ENCODE data around the gene TFIP11.
"Not testable (repeated sequence)": the region's sequence is repeated elsewhere in the genome, so short reads cannot be mapped to it uniquely, and the experiment has no call there.

TFIP11 gene

DNA sequence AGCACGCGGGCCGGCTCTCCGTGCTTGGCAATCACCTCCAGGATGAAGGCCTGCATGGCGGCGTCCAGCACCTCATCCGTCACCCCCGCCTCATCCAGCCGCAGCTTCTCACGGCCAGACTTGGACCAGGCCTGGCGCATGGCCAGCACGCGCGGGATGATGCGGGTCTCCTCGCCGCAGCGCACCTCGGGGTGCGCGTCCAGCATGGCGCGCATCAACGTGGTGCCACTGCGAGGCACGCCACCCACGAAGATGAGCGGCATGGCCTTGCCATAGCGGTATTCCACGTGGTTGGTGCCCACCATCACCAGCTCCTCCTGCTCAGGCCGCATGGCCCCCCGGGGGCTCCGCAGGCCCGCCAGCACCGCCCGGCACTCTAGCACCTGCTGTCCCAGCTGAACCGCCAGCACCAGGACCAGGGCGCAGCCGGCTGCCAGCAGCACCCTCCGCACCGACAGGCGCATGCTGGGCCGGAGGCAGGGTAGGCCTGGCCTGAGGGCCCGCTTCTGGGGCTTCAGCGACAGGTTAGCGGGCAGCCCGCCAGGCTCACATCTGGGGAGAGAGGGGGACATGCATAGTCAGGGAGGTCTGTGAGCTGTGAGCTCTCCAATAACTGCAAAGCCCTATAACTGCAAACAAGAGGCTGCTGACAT is 29.0 kb upstream of the TFIP11 start:
- no peak for DNase-seq

DNA sequence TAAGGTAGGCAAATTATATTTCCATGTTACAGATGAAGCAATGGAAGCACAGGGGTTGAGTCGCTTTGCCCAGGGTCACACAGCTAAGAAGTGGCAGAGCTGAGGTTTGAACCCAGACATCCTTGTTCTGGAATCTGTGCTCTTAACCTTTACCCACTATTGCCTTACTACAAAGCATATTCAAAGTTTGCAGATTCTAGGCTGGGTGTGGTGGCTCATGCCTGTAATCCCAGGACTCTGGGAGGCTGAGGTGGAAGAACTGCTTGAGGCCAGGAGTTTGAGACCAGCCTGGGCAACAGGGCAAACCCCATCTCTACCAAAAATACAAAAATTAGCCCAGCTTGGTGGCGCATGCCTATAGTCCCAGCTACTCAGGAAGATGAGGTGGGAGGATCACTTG is 27.8 kb upstream of the TFIP11 start:
- DNase-seq, result no peak

DNA sequence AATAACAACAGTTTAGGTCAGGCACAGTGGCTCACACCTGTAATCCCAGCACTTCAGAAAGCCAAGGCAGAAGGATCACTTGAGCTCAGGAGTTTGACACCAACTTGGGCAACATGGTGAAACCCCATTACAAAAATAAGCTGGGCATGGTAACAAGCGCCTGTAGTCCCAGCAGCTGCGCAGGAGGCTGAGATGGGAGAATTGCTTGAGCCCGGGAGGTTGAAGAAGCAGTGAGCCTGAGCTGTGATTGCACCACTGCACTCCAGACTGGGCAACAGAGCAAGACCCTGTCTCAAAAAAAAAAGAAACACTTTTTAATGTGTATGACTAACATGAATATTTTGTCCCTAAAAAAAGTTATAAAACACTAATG is 24.5 kb upstream of the TFIP11 start:
- DNase-seq, result no peak

DNA sequence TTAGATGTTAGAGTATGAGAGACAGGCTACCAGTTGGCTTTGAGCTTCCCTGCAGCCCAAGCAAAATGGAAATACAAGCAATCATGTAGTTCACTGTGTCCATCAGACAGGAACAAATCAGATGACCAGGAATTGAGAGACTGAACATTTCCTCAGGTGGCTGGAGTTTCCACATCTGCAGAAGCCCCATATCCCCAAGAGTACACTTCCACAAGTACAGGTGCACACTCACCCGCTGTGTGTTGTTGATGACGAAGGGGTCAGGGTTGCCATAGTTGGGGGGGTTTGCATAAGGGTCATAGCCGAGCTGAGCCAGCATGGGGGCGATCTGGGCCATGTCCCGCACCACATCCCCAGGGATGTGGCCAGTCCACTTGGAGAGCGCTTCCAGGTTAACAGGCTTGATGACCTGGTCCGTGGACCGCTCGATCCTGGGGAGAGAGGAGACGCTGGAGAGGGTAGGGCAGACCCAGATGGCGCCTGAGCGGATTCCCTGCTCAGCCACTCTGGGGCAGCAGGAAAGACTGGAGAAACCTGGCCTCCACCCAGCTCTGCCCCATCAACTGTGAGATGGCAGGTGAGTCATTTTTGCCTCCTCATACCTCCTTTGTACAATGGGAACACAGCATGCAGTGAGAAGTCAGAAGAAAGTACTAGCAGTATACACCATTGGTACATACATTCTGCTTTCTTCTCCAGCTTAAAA is 23.9 kb upstream of the TFIP11 start:
- no peak for DNase-seq

DNA sequence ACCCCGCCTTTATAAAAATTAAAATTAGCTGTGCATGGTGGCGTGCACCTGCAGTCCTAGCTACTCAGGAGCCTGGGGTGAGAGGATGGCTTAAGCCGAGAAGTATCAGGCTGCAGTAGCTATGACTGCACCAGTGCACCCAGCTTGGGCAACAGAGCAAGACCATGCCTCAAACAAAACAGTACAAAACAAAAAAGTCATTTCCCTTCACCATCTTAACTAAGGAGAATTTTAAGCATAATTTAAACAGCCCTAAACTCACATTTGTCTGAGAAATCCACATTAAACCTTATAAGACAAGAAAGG is 23.3 kb upstream of the TFIP11 start:
- DNase-seq, result no peak

DNA sequence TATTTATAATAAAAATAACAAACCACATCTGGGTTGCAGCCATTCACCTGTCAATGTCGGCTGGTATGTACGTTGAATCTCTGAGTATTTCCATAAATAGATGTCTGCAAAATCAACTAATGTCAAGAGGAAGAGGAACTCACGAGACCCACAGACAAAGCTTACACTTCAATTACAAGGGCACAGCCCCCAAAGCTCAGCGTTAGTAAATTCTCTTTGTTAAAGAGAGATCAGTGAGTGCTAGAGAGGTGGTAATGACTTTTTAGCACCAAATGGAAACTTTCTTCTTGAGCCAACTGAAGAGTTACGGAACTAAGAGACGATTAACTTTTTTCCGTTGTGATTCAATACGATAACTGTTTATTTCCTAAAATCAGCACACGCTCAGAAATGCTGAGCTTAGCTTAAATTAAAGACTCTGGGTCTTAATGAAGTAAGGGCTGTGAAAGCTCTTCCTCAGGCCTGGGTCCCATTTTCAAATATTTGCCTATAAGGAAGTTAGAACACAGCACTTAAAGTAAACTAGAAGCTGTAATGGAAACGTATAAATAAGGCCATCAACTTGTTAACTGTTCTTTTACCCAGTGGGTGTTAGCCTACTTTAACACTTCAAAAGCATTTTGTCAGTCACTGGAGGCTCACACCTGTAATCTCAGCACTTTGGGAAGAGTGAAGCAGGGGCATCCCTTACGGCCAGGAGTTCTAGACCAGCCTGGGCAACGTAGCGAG is 22.8 kb upstream of the TFIP11 start:
- DNase-seq, result no peak

DNA sequence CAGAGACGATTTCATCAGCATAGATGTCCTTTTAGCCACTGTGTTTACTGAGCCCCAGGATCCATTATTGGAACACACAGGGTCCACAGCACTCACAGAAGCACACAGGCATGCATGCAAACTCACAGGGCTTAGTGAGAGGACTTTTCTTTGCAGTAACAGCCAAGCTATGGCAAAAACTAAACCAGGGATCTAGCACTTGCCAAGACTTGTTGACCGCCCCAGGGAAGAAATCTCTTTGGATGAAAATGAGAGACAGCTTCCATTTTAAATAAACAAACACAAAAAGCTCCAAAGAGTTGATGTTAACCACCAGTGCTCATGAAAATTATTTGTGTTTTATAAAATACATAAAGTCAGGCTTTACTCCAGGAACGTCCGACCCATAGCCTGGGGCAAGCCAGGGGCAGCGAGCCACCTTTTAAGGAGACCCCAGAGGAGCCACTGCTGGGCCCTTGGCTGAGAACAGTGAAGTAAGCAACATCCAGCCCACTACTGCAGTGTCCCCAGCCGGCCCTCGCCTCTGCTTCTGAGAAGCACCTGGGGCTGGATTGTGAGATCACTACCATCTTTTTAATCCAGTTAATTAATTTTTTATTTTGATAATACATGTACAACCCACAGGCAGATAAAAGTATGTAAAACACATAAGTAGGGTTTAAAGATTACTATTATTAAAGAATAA is 22.0 kb upstream of the TFIP11 start:
- no peak for DNase-seq

DNA sequence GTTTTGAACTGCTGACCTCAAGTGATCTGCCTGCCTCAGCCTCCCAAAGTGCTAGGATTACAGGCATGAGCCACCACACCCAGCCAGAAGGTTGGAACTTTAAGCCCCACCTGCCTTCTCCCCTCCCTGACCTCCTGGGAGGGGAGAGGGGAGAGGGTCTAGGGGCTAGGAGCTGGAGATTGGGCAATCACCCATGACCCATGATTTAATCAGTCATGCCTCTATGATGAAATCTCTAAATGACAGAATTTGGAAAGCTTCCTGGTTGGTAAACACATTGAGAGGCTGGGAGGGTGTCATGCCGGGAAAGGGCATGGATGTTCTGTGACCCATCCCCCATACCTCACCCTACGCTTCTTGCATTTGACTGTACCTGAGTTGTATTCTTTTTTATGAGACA is 17.1 kb upstream of the TFIP11 start:
- no peak for DNase-seq

DNA sequence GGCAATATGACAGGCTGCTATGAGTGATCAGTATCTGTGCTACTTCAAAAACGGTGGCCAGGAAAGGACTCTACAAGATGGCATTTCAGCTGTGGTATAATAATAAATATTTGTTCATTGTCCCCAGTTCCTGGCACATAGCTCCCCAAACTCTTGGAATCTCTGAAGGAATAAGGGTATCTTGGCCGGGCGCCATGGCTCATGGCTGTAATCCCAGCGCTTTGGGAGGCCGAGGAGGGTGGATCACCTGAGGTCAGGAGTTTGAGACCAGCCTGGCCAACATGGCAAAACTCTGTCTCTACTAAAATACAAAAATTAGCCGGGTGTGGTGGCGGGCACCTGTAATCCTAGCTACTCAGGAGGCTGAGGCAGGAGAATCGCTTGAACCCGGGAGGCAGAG is 16.2 kb upstream of the TFIP11 start:
- DNase-seq, result not testable (repeated sequence)

DNA sequence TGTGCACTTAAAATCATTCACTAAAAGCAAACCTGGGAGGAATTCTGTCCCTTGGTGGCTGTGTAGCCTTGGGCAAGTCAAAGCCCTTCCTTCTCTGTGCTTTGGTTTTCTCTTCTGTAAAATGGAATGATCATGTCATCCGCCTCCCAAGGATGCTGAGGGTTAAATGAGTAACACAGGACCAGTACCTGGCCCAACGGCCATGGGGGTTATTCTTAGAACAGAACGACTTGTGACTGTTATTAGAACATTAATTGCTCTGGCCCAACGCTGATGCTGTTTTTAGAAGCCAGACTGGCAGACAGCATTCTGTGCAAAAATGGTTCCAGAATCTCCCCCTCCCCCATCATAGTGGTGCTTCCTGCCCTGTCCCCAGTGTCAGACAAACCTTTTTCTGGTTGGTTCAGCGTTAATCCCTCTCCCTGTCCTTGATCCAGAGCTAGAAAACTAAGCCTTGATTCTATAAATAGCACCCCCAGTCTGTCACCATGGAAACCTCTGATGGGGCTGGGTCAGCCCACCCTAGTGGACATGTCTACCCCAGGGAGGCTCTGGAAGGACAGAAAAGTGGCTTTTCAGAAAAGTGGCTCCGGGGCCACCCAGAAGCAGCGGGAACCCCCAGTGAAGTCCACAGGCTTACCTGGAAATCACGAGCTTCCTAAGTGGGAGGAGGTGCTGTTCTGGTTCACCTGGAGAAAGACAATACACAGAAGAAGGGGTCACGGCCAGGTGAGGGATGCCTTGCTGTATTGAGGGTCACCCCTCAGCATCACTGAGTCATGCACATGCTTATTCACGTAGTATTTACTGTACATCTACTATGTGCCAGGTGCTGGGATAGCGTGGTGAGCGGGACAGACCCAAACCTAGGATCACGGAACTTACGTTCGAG is 15.5 kb upstream of the TFIP11 start:
- DNase-seq, result no peak

DNA sequence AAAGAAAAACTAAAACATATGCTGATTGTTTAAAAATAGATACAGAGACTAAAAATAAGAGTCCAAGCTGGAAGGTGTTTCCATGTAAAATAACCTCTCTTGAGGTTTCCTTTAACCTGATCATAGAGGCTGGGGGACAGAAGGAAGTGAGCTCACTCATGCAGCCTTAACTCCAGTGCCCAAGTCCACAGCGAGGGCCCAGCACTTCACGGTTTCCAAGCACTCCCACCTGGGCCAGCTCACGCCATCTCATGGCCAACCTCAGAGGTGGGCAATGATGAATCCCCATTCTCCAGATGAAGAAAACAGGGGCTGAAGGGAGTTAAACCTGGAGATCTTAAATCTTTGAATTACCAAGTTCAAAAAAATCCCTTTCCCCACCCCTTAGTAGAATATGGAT is 14.9 kb upstream of the TFIP11 start:
- no peak for DNase-seq

DNA sequence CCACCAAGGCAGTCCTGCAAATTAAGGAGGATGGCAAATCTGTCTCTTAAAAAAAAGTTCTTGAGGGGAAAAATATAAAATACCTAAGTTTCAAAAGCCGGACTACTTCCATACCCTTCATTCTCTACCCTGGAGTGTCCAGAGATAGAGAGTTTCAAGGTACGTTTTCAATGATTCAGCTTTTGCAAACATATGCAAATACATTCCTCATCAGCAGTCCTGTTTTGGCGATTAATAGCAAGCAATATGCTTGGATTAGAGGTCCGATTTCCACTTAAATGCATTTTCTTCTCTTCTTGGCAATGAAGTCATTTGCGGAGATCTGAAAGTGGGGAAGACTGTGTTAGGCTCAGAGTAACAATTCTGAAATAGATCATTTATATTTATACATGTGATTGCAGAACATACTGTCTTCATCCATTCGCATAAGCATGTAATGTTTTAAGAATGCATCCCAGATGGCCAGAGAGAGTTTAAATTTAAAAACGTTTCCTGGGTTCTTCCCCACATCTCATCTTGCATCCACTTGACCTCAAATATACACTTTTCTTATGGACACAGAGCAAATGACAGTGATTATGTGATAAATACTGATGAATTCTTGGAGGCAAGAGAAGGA is 13.8 kb upstream of the TFIP11 start:
- DNase-seq, result no peak

DNA sequence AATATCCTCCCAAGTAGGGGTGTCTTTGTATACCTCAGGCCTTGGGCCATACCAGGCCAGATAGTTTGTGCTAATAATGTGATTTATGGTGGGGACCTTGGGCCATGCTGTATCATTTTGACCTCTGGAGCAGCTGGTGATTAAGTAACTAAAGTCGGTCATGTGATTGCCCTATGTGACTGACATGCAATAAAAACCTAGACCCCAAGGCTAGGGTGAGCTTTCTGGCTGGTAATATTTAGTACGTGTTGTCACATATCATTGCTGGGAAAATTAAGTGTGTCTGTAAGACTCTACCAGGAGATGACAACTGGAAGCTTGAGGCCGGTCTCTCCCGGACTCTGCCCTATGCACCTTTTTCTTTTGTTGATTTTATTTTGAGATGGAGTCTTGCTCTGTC is 12.6 kb upstream of the TFIP11 start:
- DNase-seq, result no peak

DNA sequence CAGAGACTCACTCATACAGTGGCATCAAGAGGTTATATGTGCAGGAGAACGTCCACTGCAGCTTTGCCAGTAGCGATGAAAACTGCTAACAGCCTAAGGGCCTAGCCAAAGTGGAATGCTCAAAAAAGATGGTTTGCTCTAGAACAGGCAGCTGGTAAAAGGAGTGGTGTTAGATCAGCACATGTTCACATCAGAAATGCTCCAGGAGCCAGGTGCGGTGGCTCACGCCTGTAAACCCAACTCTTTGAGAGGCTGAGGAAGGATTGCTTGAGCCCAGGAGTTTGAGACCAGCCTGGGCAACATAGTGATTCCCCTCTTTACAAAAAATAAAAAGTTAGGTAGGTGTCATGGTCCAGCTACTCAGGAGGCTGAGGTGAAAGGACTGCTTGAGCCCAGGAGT is 10.3 kb upstream of the TFIP11 start:
- DNase-seq, result no peak

DNA sequence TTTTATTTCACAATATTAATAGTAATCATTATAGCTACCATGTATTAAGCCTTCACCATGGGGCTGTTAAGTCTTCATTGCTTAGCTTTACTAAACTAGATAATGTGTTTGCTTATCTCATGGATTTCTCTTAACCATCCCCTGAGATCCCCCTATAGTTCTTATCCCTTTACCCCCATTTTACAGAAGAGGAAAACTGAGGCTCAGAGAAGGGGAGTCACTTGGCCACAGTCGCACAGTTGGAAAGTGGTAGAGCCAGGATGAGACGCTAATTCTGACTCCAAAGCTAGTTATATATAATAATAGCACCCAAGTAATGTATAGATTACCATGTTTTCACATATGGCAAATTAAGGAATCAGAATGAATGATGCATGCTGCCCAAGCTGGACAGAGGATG is 9.7 kb upstream of the TFIP11 start:
- DNase-seq, result no peak

DNA sequence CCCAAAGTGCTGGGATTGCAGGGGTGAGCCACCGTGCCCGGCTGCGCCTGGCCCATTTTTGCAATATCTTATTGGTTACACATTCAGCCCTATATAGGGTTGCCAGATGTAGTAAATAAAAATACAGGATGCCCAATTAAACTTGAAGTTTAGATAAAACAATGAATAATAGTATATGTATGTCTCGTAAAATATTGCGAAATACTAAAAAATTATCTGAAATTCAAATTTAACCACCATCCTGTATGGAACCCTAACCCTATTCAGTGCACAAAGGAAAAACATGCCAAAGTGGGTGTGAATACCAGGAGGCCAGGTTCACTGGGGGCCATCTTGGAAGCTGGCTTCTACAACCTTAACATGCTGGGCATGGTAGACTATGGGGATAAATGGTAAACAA is 5.2 kb upstream of the TFIP11 start:
- no peak for DNase-seq

DNA sequence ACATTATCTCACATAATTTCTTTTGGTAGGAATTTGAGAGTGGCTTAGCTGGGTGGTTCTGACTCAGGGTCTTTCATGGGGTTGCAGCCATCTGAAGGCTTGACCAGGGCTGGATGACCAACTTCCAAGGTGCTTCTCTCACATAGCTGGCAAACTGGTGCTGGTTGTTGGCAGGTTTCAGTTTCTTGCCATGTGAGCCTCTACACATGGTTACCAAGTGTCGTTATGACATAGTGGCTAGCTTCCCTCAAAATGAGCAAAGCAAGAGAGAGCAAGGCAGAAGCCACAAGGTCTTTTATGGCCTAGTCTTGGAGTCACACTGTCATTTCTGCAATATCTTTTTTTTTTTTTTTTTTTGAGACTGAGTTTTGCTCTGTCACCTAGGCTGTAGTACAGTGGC is 4.2 kb upstream of the TFIP11 start:
- no peak for DNase-seq

DNA sequence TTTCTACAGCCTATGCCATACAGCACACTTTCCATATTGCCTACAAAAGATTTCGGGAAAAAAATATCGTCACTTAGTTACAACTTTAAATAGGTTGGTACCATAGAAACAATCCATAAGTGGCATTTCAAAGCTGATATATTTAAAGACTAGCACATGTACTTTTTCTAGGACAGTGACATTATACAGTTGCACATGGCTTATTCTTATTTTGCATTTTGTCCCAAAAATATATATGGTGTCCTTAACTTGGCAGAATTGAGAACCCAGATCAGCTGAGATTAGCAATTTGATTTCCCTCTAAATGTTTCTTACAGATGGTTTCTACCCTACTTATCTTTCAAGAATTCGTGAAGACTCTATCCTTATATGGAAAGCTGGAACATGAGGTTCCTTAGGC is 3.7 kb upstream of the TFIP11 start:
- no peak for DNase-seq

DNA sequence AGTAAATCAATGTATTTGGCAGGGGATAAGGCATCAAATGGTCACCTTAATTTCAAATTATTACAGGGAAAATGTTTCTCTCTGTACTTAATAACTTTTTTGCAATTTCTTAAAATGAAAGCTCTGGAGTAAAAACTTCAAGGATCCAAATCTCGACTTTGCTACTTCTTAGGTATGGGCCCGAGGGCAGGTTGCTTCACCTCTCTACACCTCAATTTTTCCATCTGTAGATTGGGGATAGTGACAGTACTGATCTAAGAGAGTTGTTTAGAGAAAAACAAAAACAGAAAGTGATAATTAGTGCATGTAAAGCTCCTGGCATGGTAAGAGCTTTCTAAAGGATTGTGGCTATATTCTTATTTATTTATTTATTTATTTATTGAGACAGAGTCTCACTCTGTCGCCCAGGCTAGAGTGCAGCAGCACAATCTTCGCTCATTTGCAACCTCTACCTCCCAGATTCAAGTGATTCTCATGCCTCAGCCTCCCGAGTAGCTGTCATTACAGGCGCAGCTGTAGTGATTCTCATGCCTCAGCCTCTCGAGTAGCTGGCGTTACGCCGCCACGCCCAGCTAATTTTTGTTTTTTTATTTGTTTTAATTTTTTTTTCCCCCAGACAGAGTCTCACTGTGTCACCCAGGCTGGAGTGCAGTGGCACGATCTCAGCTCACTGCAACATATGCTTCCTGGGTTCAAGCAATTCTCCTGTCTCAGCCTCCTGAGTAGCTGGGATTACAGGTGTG is 2.3 kb upstream of the TFIP11 start:
- DNase-seq, result no peak

DNA sequence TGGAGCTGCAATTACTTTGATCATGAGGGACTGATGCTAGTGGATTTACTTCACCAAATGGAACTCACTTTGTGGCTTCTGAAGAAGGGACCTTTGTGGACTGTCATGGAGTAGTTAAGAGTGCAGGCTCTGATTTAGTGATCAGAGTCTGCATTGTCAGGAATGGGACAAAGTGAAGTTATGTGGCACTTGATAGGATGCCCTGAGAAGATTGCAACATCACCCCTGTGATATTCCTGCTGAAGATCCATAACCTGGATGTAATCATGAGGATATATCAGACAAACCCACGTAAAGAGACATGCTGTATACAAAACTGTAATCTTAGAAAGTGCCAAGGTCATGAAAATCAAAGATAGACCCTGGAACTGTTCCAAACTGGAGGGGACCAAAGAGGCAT is 1.6 kb upstream of the TFIP11 start:
- DNase-seq, result no peak
